BE2C (cell line): ENCODE measurements around the gene UMAD1.

Experiments
- DNase-seq: peaks from one replicate; pipeline ENCODE4 v3.0.0-alpha.2; 2020
- H3K27me3 ChIP-seq: fragments of 250-450 bp; sonication (Bioruptor Pico); 2 replicates; pipeline ENCODE4 v1.5.1; 2020; ENCODE audit warnings: mild to moderate bottlenecking
- H3K36me3 ChIP-seq: fragments of 250-450 bp; sonication (Bioruptor Pico); 2 replicates; pipeline ENCODE4 v1.5.1; 2020; ENCODE audit warnings: mild to moderate bottlenecking
- H3K4me1 ChIP-seq: fragments of 250-450 bp; sonication (Bioruptor Pico); 2 replicates; pipeline ENCODE4 v1.5.1; 2020
- H3K4me3 ChIP-seq: 2 replicates; pipeline ENCODE4 v1.5.1; 2011; ENCODE audit warnings: low read depth, low read length
- H3K9me3 ChIP-seq: fragments of 250-450 bp; sonication (Bioruptor Pico); 2 replicates; pipeline ENCODE4 v1.5.1; 2020
- CTCF ChIP-seq: IDR thresholded peaks from 2 replicates; pipeline ENCODE4 v1.5.1; 2012; ENCODE audit warnings: mild to moderate bottlenecking, low read depth, low read length

The UMAD1 gene

DNA sequence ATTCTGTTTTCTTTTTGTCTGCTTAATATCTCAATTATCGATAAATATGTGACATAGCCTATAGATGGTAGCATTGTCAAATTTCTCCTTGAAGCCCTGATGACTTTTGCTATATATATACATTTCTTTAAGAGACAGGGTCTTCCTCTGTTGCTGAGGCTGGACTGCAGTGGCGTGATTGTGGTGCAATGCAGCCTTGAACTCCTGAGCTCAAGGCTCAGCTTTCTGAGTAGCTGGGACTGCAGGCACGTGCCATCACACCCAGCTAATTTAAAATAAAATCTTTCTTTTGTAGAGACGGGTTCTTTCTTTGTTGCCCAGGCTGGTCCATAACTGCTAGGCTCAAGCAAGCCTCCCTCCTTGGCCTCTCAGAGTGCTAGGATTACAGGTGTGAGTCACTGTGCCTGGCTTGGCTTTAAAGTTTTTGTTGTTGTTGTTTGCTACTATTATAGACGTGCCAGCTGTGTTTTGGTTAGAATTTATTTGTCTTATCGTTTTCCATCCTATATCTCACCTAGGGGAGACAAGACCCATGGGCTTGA, 7.0 kb downstream of the UMAD1 start:
- H3K27me3 ChIP-seq = no peaks in the 10 kb centered on the region
- no peak overlapping the region for H3K4me3 ChIP-seq
- H3K4me1 ChIP-seq = no peaks in the 10 kb centered on the region
- no peaks in the 10 kb centered on the region for H3K36me3 ChIP-seq
- no peak for TF ChIP-seq CTCF
- no peaks in the 10 kb centered on the region for H3K9me3 ChIP-seq
- no peak for DNase-seq

- Histone ChIP-seq H3K27me3 (no peaks in the 10 kb centered on the region), H3K36me3 (no peaks in the 10 kb centered on the region), H3K4me3 (no peak overlapping the region), H3K4me1 (peaks cover 5% of the 10 kb centered on the region; the same call in 1 of the 2 replicates), H3K9me3 (no peaks in the 10 kb centered on the region)
- TF ChIP-seq CTCF = no peak
- no peak for DNase-seq
Measured at GRCh38 chr7:7650682-7651206, 10.2 kb downstream of the UMAD1 start.

DNA sequence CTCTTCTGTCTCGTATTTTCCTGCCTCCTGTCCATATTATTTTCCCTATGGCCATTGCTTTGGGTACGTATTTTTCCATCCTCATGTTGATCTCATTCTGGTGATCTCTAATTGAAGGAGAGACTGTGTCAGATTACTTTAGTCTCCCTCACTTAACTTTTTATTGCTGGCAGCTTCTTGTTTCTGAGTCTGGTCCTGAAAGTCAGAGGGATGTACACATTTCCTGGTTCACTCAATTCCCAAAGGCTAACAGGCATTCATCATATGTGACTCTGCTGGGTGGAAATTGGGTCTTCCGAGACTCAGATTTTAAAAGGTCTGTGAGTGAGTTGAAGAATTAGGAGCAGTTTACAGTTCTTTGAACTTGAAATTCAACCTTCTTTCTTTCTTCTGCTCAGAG, 10.9 kb downstream of the UMAD1 start:
- no peak for TF ChIP-seq CTCF
- Histone ChIP-seq H3K36me3 (no peaks in the 10 kb centered on the region), H3K9me3 (no peaks in the 10 kb centered on the region), H3K27me3 (no peaks in the 10 kb centered on the region), H3K4me1 (peaks cover 5% of the 10 kb centered on the region; the same call in 1 of the 2 replicates), H3K4me3 (no peak overlapping the region)
- no peak for DNase-seq

GRCh38 chr7:7652798-7653540, 12.4 kb downstream of the UMAD1 start:
- H3K9me3 ChIP-seq = no peaks in the 10 kb centered on the region
- H3K36me3 ChIP-seq = no peaks in the 10 kb centered on the region
- no peak for DNase-seq
- H3K4me1 ChIP-seq = peaks cover 5% of the 10 kb centered on the region; the same call in 1 of the 2 replicates
- no peak overlapping the region for H3K4me3 ChIP-seq
- no peaks in the 10 kb centered on the region for H3K27me3 ChIP-seq
- no peak for TF ChIP-seq CTCF

DNA sequence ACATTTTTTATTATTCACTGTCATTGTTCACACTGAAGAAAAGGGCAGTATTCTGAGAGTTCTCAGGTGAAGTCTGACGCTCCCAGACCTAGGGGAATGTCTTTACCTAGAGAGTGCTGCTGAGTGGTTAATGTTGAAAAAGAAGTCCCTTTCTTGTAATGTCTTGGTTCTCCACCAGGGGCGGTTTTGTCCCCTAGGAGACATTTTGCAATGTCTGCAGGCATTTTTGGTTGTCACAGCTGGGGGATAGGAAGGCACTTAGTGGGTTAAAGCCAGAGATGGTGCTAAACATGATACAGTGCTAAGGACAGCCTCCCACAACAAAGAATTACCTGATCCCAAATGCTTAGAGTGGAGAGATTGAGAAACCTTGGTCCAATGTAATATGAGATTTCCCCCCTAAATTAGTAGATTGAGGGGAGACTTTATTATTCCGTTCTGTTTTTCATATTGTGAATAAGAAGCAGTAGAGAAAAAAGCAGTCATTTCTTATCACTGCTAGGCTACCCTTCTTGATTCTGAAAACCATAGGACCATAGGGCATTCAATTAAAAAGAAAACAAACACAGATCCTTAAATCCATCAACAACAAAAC, 13.1 kb downstream of the UMAD1 start:
- Histone ChIP-seq H3K4me1 (peaks cover 5% of the 10 kb centered on the region; the same call in 1 of the 2 replicates), H3K4me3 (no peak overlapping the region)
- DNase-seq = peak; percentile 30

More for the DNA sequence above, 13.1 kb downstream of the UMAD1 start:
- Histone ChIP-seq H3K9me3 (no peaks in the 10 kb centered on the region), H3K27me3 (no peaks in the 10 kb centered on the region), H3K36me3 (no peaks in the 10 kb centered on the region)
- TF ChIP-seq CTCF = peak; percentile 68
